ENCODE measurements around the gene PAOX. TPM values are rescaled to one million over a fixed set of nuclear protein-coding genes. Genes with fewer than 3 reads are reported as not detected.
"Not testable (repeated sequence)": the region's sequence is repeated elsewhere in the genome, so short reads cannot be mapped to it uniquely, and the experiment has no call there.

The PAOX gene
- total and polyA plus RNA-seq, 12 donors: 1.5 to 4.4 (median 3.0) TPM

GRCh38 chr10:133375357-133376115 lies 3.5 kb upstream of the PAOX start:
- DNase-seq: no peak
- WGBS, 2 donors: 77 to 79% methylated on average over 12 of the region's 12 CpGs
- ATAC-seq: no peak
- intact Hi-C loops (cut with DNase I): loop anchor here in 1 of 10 donors (2.0 kb wide), 1 partner anchor 67 kb away; the partner anchor contains the start of genes TUBGCP2 and ZNF511
- H3K27ac ChIP-seq: no peak overlapping the region
- peaks cover 7 to 39% (median 28%) of the 10 kb centered on the region in 9 donors for H3K4me1 ChIP-seq
- no peak overlapping the region for H3K4me3 ChIP-seq
- no peaks in the 10 kb centered on the region for H3K9me3 ChIP-seq
- no peak for TF ChIP-seq CTCF (IDR thresholded peaks at IDR 0.05)
- peaks cover 0 to 12% (median 3%) of the 10 kb centered on the region in 9 donors for H3K36me3 ChIP-seq
- no peaks in the 10 kb centered on the region for H3K27me3 ChIP-seq

GRCh38 chr10:133376183-133376582 lies 2.9 kb upstream of the PAOX start:
- ATAC-seq, DNase-seq, H3K27me3 ChIP-seq, H3K36me3 ChIP-seq, H3K9me3 ChIP-seq, H3K4me3 ChIP-seq, H3K27ac ChIP-seq: not testable (repeated sequence)
- WGBS, 2 donors: 94 to 99% methylated on average over 5 of the region's 5 CpGs
- H3K4me1 ChIP-seq: peaks cover 7 to 39% (median 29%) of the 10 kb centered on the region in 9 donors
- intact Hi-C loops (cut with DNase I): loop anchor here in 1 of 10 donors (2.0 kb wide), 1 partner anchor 67 kb away; the partner anchor contains the start of genes TUBGCP2 and ZNF511

DNA sequence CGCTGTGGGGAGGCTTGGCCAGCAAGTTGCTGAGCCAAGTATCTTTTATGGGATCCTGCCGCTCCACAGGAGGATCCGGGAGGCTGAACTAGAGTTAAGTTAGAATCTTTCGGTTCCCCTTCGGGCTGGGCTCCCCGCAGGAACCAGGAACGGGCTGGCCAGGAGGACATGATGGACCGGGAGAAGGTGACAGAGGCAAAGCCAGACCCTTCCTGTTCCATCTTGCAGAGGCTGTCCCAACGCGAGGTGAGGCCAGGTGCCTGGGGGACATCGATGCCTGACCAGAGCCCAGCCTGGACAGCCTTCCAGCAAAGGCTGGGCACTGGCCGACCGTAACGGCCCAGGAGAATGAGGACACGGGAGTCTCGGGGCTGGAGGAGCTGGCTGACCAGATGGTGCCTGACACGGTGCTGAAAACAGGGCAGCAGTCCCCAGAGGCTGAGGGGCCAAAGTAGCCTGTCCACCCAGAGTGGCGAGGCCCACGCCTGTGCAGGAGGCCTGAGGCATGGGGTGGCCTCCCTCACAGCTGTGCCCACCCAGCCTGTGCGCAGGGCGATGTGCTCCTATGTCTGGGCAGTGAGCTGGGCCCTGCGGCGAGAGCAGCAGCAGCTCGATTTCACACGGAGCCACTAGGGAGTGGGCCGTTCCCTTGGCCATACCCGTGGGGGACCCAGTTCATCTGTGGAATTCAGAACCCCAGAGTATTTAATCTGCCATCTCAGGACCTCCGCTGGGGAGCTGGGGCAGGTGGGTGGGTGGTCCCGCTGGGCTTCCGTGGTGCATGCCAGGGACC lies 1.8 kb upstream of the PAOX start:
- Histone ChIP-seq H3K4me3 (peak overlapping the region in 2 of 10 donors; percentile 68 to 92), H3K27me3 (no peaks in the 10 kb centered on the region), H3K27ac (peak overlapping the region in 4 of 10 donors; percentile 81 to 88 (median 84)), H3K9me3 (no peaks in the 10 kb centered on the region), H3K4me1 (peaks cover 6 to 35% (median 25%) of the 10 kb centered on the region in 9 donors), H3K36me3 (peaks cover 0 to 11% (median 0%) of the 10 kb centered on the region in 9 donors)
- 92 to 93% methylated on average over 30 of the region's 30 CpGs for WGBS, 2 donors
- ATAC-seq (no peak), DNase-seq (no peak)
- TF ChIP-seq CTCF (IDR thresholded peaks at IDR 0.05): no peak
- intact Hi-C loops (cut with DNase I): loop anchor here in 1 of 10 donors (2.0 kb wide), 1 partner anchor 68 kb away; the partner anchor contains the start of genes TUBGCP2 and ZNF511

DNA sequence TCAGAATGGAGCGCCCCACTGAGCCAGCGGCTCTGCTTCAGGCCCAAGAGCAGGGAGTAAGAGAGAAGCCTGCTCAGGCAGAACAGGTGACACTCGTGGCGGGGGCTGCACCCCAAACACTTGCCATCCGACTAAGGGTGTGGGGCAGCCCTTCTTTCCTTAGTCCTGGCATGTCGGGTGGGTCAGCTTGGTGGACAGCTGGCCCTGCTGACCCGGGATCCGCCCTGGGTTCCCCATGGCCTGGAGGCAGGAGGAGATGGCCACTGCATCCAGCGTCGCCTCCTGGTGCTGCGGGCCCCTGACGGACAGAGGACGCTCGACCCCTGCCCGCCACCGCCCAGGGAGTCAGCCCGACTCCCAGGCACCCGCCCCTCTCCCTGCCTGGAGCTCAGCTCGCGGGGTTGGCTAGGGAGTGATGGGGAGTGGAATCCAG lies 1.2 kb upstream of the PAOX start:
- Histone ChIP-seq H3K9me3 (no peaks in the 10 kb centered on the region), H3K36me3 (peaks cover 0 to 17% (median 0%) of the 10 kb centered on the region in 9 donors), H3K4me1 (peaks cover 3 to 32% (median 21%) of the 10 kb centered on the region in 9 donors), H3K4me3 (peak overlapping the region; percentile 68 to 97 (median 86)), H3K27me3 (no peaks in the 10 kb centered on the region), H3K27ac (peak overlapping the region in 9 of 10 donors; percentile 63 to 91 (median 82))
- peak in 6 of 8 donors; percentile 0 to 7 (median 2) for ATAC-seq
- no peak for TF ChIP-seq CTCF (IDR thresholded peaks at IDR 0.05)
- 25 to 26% methylated on average over 20 of the region's 20 CpGs for WGBS, 2 donors
- no peak for DNase-seq
- intact Hi-C loops (cut with DNase I): loop anchor here in 1 of 10 donors (2.0 kb wide), 1 partner anchor 69 kb away; the partner anchor contains the start of genes TUBGCP2 and ZNF511

All from heart right ventricle (tissue), 16 donors.